Neural cell (in vitro differentiated cells): ENCODE data around the gene LCN10. TPM values are rescaled to one million over a fixed set of nuclear protein-coding genes. Genes with fewer than 3 reads are reported as not detected.
"Not testable (repeated sequence)": the region's sequence is repeated elsewhere in the genome, so short reads cannot be mapped to it uniquely, and the experiment has no call there.

Experiments used
- H2AFZ ChIP-seq: fragments of 200-600, 300-800 bp; sonication (generic), shearing (Covaris generic); 2 replicates; pipeline ENCODE4 v1.6.0; 2014; ENCODE audit warnings: low read depth, mild to moderate bottlenecking, antibody characterized with exemption, low read length, moderate library complexity
- H3F3A ChIP-seq: fragments of 200-600 bp; shearing (Covaris generic); 2 replicates; pipeline ENCODE4 v1.6.1; 2016; ENCODE audit warnings: mild to moderate bottlenecking, moderate library complexity, mixed read lengths, antibody characterized with exemption, low read length; ENCODE audit not compliant: insufficient read depth, poor library complexity, severe bottlenecking
- H3K27ac ChIP-seq: fragments of 200-600, 300-800 bp; sonication (generic), shearing (Covaris generic); 2 replicates; pipeline ENCODE4 v1.5.1; 2014; ENCODE audit warnings: mild to moderate bottlenecking, low read length, moderate library complexity
- H3K27me3 ChIP-seq: fragments of 300-800, 200-600 bp; sonication (generic), shearing (Covaris generic); 2 replicates; pipeline ENCODE4 v1.6.0; 2014; ENCODE audit warnings: mild to moderate bottlenecking, low read depth, low read length, moderate library complexity; ENCODE audit not compliant: insufficient read depth
- H3K36me3 ChIP-seq: fragments of 300-800, 200-600 bp; sonication (generic), shearing (Covaris generic); 2 replicates; pipeline ENCODE4 v1.5.1; 2014; ENCODE audit warnings: mild to moderate bottlenecking, antibody characterized with exemption, low read length, moderate library complexity; ENCODE audit not compliant: insufficient read depth
- H3K4me2 ChIP-seq: fragments of 300-800, 200-600 bp; sonication (generic), shearing (Covaris generic); 2 replicates; pipeline ENCODE4 v1.6.0; 2014; ENCODE audit warnings: mild to moderate bottlenecking, low read length
- H3K4me3 ChIP-seq: fragments of 300-800, 200-600 bp; sonication (generic), shearing (Covaris generic); 2 replicates; pipeline ENCODE4 v1.5.1; 2014; ENCODE audit warnings: mild to moderate bottlenecking, low read length, moderate library complexity
- H3K79me2 ChIP-seq: fragments of 200-600 bp; shearing (Covaris generic); replicated peaks from 2 replicates; pipeline ENCODE4 v1.6.0; 2014; ENCODE audit warnings: mild to moderate bottlenecking, low read length, moderate library complexity; ENCODE audit not compliant: insufficient read depth
- H3K9ac ChIP-seq: fragments of 300-800, 200-600 bp; sonication (generic), shearing (Covaris generic); 2 replicates; pipeline ENCODE4 v1.6.1; 2016; ENCODE audit warnings: mild to moderate bottlenecking, low read length, mixed read lengths
- H3K9me2 ChIP-seq: fragments of 200-600 bp; shearing (Covaris generic); 2 replicates; pipeline ENCODE4 v1.6.1; 2016; ENCODE audit warnings: mild to moderate bottlenecking, low read length, mixed read lengths; ENCODE audit not compliant: insufficient read depth
- H3K9me3 ChIP-seq: fragments of 200-600, 300-800 bp; sonication (generic), shearing (Covaris generic); 2 replicates; pipeline ENCODE4 v1.6.1; 2016; ENCODE audit warnings: mild to moderate bottlenecking, mixed run types, low read length, moderate library complexity, mixed read lengths
- H4K20me1 ChIP-seq: fragments of 200-600 bp; shearing (Covaris generic); 2 replicates; pipeline ENCODE4 v1.6.1; 2016; ENCODE audit warnings: mild to moderate bottlenecking, mixed run types; ENCODE audit not compliant: insufficient read depth
- EP300 ChIP-seq: fragments of 450-650 bp; conservative IDR thresholded peaks from 2 replicates; pipeline ENCODE4 v1.6.1; 2014; ENCODE audit warnings: antibody characterized with exemption, mild to moderate bottlenecking, moderate library complexity; ENCODE audit not compliant: poor library complexity, severe bottlenecking
- MXI1 ChIP-seq: fragments of 450-650 bp; conservative IDR thresholded peaks from 2 replicates; pipeline ENCODE4 v1.6.1; 2014; ENCODE audit warnings: antibody characterized with exemption, mild to moderate bottlenecking; ENCODE audit not compliant: poor library complexity, severe bottlenecking
- RAD21 ChIP-seq: fragments of 450-650 bp; conservative IDR thresholded peaks from 2 replicates; pipeline ENCODE4 v1.6.1; 2014; ENCODE audit warnings: antibody characterized with exemption, mild to moderate bottlenecking, moderate library complexity
- SMC3 ChIP-seq: fragments of 450-650 bp; conservative IDR thresholded peaks from 2 replicates; pipeline ENCODE4 v1.6.1; 2014; ENCODE audit warnings: antibody characterized with exemption, mild to moderate bottlenecking, moderate library complexity; ENCODE audit not compliant: poor library complexity
- polyA plus RNA-seq: library from polyadenylated mRNA; depleted of rRNA; stranded (reverse); fragments of >200 nt; gene quantifications from 2 replicates; pipeline ENCODE4 v1.2.3, GENCODE V29; 2014
- TF ChIP-seq, protein P1 (sequence below): fragments of 450-650 bp; IDR thresholded peaks from 2 replicates; pipeline ENCODE4 v1.5.1; 2014; ENCODE audit warnings: antibody characterized with exemption, mild to moderate bottlenecking, moderate library complexity; ENCODE audit not compliant: poor library complexity, severe bottlenecking
- TF ChIP-seq, protein P2 (sequence below): IDR thresholded peaks from 2 replicates; pipeline ENCODE4 v1.6.1; 2012; ENCODE audit warnings: borderline replicate concordance

LCN10 gene
- polyA plus RNA-seq, 1 donor from 2014 or later = not detected

DNA sequence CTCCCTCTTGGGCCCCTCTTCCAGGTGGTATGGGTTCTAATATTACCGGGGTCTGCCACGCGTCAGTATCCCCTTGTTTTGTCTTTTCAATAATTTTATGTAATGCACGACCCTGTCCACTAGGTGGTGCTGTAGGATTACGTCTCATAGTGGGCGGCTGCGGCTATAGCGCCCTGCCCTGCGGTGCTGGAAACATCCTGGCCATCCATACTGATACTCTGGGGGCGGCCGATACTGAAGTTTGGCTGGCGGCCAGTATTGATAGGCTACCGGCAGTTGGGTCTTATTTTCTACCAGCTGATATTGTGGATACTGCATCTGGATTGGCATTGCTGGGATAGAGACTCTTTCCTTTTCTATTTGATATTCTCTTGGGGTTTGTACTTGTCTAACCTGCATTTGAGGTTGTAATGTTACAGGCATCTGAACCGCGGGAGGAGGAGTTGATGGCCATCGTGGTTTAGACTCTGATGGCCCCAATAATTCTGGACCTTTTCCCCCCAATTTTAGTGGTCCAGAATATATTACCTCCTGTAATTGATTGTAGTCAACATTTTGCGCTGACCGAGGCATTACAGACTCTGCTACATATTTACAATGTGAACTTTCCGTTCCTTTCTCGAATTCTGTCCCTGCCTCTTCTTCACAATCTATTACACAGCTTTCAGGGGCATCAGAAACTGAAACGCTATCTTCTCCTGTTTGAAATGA lies 45.1 kb upstream of the LCN10 start:
- peak; percentile 93 for TF ChIP-seq RAD21
- TF ChIP-seq, protein P1, sequence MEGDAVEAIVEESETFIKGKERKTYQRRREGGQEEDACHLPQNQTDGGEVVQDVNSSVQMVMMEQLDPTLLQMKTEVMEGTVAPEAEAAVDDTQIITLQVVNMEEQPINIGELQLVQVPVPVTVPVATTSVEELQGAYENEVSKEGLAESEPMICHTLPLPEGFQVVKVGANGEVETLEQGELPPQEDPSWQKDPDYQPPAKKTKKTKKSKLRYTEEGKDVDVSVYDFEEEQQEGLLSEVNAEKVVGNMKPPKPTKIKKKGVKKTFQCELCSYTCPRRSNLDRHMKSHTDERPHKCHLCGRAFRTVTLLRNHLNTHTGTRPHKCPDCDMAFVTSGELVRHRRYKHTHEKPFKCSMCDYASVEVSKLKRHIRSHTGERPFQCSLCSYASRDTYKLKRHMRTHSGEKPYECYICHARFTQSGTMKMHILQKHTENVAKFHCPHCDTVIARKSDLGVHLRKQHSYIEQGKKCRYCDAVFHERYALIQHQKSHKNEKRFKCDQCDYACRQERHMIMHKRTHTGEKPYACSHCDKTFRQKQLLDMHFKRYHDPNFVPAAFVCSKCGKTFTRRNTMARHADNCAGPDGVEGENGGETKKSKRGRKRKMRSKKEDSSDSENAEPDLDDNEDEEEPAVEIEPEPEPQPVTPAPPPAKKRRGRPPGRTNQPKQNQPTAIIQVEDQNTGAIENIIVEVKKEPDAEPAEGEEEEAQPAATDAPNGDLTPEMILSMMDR = peak; percentile 97
- peak; percentile 83 for TF ChIP-seq SMC3
- no peak for TF ChIP-seq EP300
- TF ChIP-seq, protein P2, sequence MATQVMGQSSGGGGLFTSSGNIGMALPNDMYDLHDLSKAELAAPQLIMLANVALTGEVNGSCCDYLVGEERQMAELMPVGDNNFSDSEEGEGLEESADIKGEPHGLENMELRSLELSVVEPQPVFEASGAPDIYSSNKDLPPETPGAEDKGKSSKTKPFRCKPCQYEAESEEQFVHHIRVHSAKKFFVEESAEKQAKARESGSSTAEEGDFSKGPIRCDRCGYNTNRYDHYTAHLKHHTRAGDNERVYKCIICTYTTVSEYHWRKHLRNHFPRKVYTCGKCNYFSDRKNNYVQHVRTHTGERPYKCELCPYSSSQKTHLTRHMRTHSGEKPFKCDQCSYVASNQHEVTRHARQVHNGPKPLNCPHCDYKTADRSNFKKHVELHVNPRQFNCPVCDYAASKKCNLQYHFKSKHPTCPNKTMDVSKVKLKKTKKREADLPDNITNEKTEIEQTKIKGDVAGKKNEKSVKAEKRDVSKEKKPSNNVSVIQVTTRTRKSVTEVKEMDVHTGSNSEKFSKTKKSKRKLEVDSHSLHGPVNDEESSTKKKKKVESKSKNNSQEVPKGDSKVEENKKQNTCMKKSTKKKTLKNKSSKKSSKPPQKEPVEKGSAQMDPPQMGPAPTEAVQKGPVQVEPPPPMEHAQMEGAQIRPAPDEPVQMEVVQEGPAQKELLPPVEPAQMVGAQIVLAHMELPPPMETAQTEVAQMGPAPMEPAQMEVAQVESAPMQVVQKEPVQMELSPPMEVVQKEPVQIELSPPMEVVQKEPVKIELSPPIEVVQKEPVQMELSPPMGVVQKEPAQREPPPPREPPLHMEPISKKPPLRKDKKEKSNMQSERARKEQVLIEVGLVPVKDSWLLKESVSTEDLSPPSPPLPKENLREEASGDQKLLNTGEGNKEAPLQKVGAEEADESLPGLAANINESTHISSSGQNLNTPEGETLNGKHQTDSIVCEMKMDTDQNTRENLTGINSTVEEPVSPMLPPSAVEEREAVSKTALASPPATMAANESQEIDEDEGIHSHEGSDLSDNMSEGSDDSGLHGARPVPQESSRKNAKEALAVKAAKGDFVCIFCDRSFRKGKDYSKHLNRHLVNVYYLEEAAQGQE = no peak
- Histone ChIP-seq H4K20me1 (no peaks in the 10 kb centered on the region), H3F3A (peaks cover 3% of the 10 kb centered on the region), H3K36me3 (no peaks in the 10 kb centered on the region), H3K79me2 (no peaks in the 10 kb centered on the region), H3K9me2 (no peaks in the 10 kb centered on the region), H3K4me3 (no peak overlapping the region), H3K9ac (no peak overlapping the region), H3K27me3 (no peaks in the 10 kb centered on the region), H3K27ac (no peak overlapping the region), H3K9me3 (no peaks in the 10 kb centered on the region), H3K4me2 (no peak overlapping the region), H2AFZ (no peak overlapping the region)

DNA sequence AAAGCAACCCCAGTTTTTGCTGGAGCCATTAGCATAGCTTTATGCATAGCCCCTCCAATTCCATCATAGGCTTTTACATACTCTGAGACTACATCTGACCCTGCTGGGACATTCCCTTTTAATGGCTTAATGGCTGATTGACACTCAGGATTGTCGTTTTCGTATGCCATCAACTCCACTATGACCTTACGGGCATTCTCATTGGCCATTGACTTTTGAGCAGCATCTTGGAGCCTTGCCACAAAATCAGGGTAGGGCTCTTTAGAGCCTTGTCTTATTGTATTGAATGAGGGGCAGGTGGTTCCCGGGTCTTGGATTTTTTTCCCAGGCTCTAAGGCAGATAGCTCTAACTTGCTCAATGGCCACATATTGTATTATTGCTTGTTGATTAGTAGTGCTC lies 44.2 kb upstream of the LCN10 start:
- H2AFZ ChIP-seq = not testable (repeated sequence)

DNA sequence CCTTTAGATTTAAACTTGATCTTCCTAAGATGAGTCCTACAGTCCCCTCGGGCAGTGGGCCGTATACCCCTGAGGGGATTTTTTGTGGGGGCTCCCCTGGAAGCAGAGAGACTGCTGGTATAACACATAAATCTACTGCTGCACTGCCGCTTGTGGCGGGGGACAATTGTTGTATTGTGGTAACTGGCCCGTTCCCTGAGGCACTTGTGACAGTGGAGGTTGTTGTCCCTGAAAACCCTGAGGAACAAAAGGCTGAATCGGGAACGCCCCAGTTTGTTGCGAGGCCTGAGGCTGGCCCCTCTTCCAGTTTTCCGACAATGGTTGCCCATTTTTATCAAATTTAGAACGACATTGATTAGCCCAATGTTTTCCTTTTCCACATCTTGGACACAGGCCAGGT lies 43.7 kb upstream of the LCN10 start:
- no peak overlapping the region for H3K9ac ChIP-seq
- no peaks in the 10 kb centered on the region for H3K9me2 ChIP-seq
- no peak overlapping the region for H2AFZ ChIP-seq
- H3K4me3 ChIP-seq = no peak overlapping the region
- H3K9me3 ChIP-seq = no peaks in the 10 kb centered on the region
- peaks cover 3% of the 10 kb centered on the region for H3F3A ChIP-seq
- no peak overlapping the region for H3K27ac ChIP-seq
- no peaks in the 10 kb centered on the region for H3K79me2 ChIP-seq
- H3K4me2 ChIP-seq = no peak overlapping the region
- no peaks in the 10 kb centered on the region for H4K20me1 ChIP-seq
- no peak for TF ChIP-seq MXI1
- no peak for TF ChIP-seq RAD21
- TF ChIP-seq EP300 = no peak
- no peaks in the 10 kb centered on the region for H3K27me3 ChIP-seq
- H3K36me3 ChIP-seq = no peaks in the 10 kb centered on the region

More for the DNA sequence above, 44.2 kb upstream of the LCN10 start:
- not testable (repeated sequence) for H3K79me2 ChIP-seq, H3K36me3 ChIP-seq, H4K20me1 ChIP-seq, H3K27ac ChIP-seq, H3F3A ChIP-seq, H3K27me3 ChIP-seq, H3K9me2 ChIP-seq, H3K4me3 ChIP-seq, H3K9me3 ChIP-seq, H3K4me2 ChIP-seq, H3K9ac ChIP-seq

DNA sequence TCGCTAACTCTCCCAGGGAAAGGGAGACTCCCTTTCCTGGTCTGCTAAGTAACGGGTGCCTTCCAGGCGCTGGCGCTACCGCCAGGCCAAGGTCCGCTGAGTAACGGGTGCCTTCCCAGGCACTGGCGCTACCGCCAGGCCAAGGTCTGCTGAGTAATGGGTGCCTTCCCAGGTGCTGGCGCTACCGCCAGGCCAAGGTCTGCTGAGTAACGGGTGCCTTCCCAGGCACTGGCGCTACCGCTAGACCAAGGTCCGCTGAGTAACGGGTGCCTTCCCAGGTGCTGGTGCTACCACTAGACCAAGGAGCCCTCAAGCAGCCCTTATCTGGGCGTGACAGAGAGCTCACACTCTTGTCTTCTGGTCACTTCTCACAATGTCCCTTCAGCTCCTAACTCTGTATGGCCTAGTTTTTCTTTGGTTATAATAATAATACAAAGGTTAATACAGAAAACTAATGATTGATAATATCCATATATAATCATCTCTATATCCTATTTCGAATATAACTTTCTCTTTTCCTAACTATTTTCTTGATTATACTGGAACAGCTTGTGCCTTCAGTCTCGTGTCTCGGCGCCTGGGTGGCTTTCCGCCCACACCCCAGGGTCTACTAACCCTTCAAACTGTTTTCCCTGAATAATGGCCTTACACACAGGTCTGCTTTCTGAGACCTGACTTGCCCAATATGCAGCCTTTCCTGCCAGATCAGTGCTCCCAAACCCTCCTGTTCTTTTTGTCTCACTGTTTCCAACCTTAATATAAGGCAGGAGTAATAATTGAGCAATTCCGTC lies 43.0 kb upstream of the LCN10 start:
- not testable (repeated sequence) for H3K4me2 ChIP-seq, H3K4me3 ChIP-seq, H3K79me2 ChIP-seq, H3K9me3 ChIP-seq, H3K9me2 ChIP-seq, H3K27me3 ChIP-seq, H3K36me3 ChIP-seq, H3K9ac ChIP-seq, H3K27ac ChIP-seq, H3F3A ChIP-seq, H4K20me1 ChIP-seq, H2AFZ ChIP-seq
